Activated CD8-positive, alpha-beta T cell treated with anti-CD3 and anti-CD28 coated beads, Interleukin-2, amount 10 ng/mL, durations not matched to agents 7 days and 5 days (primary cell): ENCODE measurements around the gene STX11. TPM values are rescaled to one million over a fixed set of nuclear protein-coding genes. Genes with fewer than 3 reads are reported as not detected.
A peak's percentile ranks its signal among the peaks of the same experiment; 100 is the strongest.

ENCODE experiments used
- ATAC-seq: fragments of 150-1000 bp; cut with Tn5 transposase; one replicate; pipeline ENCODE4 v1.10.0; 2021; ENCODE audit warnings: moderate library complexity
- CTCF ChIA-PET: fragments of 350-600 bp; sonication (Branson Sonifier 250); formaldehyde crosslinking; loops from one replicate; lab custom pipeline; 2021; ENCODE audit warnings: antibody characterized with exemption; lab: Charles Lee
- POLR2A ChIA-PET: fragments of 350-600 bp; sonication (Branson Sonifier 250); formaldehyde crosslinking; loops from one replicate; lab custom pipeline; 2021; ENCODE audit warnings: antibody characterized with exemption; lab: Charles Lee
- DNase-seq: peaks from one replicate; pipeline ENCODE4 v3.0.0-alpha.2; 2020
- H3K27ac Mint-ChIP-seq: one replicate; pipeline ENCODE4 v1.8.0; 2021; ENCODE audit warnings: mild to moderate bottlenecking, mixed read lengths
- H3K27me3 Mint-ChIP-seq: one replicate; pipeline ENCODE4 v1.8.0; 2021; ENCODE audit warnings: low read depth, mixed read lengths
- H3K36me3 Mint-ChIP-seq: one replicate; pipeline ENCODE4 v1.8.0; 2021; ENCODE audit warnings: low read depth, mixed read lengths
- H3K4me1 Mint-ChIP-seq: one replicate; pipeline ENCODE4 v1.8.0; 2021; ENCODE audit warnings: low read depth, mixed read lengths
- H3K4me3 Mint-ChIP-seq: one replicate; pipeline ENCODE4 v1.8.0; 2021; ENCODE audit warnings: mild to moderate bottlenecking, mixed read lengths
- H3K9me3 Mint-ChIP-seq: one replicate; pipeline ENCODE4 v1.8.0; 2022; ENCODE audit warnings: mixed read lengths; ENCODE audit not compliant: insufficient read depth
- total RNA-seq, 2 experiments: library from RNA; stranded (reverse); gene quantifications; one replicate each; pipeline ENCODE4 v1.2.3, GENCODE V29; 2021

STX11 gene
- total RNA-seq, result 10 to 100 TPM; 13.9 to 14.1 TPM

DNA sequence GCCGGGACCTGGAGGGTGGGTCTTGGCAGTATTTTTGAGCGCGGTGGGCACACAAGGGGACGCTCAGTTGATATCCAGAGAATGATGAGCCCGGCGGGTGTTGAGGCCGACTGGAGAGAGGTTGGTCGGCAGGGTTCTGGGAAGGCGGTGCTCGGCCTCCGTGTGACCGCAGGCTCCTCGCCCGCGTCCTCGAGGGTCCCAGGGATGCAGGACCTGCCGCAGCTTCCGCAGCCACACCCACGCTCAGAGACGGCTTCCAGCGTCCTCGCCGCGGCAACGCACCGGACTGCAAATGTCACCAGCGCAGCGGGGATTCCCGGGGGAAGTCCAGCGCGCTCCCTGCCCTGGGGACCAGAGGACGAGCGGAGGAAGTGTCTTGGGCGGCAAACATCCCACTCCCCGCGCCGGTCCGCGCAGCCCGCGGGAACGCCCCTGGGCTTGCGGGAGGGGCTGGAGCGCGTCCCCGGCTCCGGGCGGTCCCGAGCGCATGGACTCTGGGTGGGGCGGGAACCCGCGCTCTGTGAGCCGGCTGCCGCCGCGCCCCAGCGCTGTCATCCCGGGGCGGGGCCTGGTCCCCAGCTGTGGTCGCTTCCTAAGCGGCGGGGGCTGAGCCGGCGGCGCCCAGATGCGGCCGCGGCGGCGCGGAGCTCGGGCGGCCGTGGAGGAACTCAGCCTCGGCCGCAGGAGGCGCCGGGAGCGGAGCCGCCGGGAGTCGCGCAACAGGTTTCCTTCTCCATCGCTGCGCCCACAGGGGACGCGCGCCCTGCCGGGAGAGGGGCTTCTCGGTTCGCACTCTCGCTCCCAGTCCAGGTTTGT lies at the start of gene STX11:
STX11 (plus strand) TSS at position 624 of the 816 bp plus-strand sequence. CDS start 36,111 bp downstream, outside the sequence.
- Mint-ChIP-seq H3K4me3 (peak within 1 kb of the TSS; percentile 92), H3K4me1 (peaks cover 38% of the 10 kb centered on the region), H3K36me3 (peaks cover 20% of the 10 kb centered on the region), H3K27ac (peak within 1 kb of the TSS; percentile 95), H3K9me3 (no peaks in the 10 kb centered on the region), H3K27me3 (peaks cover 3% of the 10 kb centered on the region)
- ChIA-PET POLR2A (interaction anchor here (0.7 to 1.9 kb wide), 5 partner anchors 45 to 311 kb away, joined by 3 to 8 read pairs (median 3); partner anchors contain the start of gene SF3B5), CTCF (interaction anchor here (1.5 to 2.4 kb wide), 3 partner anchors 14 to 67 kb away, joined by 5 to 7 read pairs (median 5); no protein-coding TSS in a partner anchor)
- ATAC-seq (peak; percentile 86), DNase-seq (peak; percentile 81)

DNA sequence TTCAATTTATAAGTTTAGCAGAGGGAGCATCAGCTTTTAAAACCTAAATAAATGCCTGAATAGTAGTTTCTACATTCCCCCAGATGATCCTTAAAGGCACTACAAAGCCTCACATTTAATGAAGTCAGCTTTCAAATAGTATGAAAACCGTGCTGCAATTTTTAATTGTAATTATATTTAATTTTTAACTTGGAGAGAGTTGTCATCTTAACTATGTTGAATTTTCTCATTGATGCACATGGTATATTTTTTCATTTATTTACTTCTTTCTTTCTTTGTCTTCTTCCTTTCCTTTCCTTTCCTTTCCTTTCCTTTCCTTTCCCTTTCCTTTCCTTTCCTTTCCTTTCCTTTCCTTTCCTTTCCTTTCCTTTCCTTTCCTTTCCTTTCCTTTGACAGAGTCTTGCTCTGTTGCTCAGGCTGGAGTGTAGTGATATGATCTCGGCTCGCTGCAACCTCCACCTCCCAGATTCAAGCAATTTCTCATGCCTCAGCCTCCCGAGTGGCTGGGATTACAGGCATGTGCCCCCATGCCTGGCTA lies 47.2 kb upstream of the STX11 start:
- ATAC-seq (no peak), DNase-seq (no peak)
- POLR2A ChIA-PET, result interaction anchor here (0.8 kb wide), 1 partner anchor 39 kb away, joined by 3 read pairs; no protein-coding TSS in a partner anchor
- no peak overlapping the region for H3K27ac Mint-ChIP-seq
- H3K9me3 Mint-ChIP-seq, result no peaks in the 10 kb centered on the region
- peaks cover 2% of the 10 kb centered on the region for H3K27me3 Mint-ChIP-seq
- CTCF ChIA-PET, result interaction anchor here (6.0 kb wide), 1 partner anchor 114 kb away, joined by 36 read pairs; no protein-coding TSS in a partner anchor
- H3K4me1 Mint-ChIP-seq, result peaks cover 4% of the 10 kb centered on the region
- H3K36me3 Mint-ChIP-seq, result no peaks in the 10 kb centered on the region
- no peak overlapping the region for H3K4me3 Mint-ChIP-seq

DNA sequence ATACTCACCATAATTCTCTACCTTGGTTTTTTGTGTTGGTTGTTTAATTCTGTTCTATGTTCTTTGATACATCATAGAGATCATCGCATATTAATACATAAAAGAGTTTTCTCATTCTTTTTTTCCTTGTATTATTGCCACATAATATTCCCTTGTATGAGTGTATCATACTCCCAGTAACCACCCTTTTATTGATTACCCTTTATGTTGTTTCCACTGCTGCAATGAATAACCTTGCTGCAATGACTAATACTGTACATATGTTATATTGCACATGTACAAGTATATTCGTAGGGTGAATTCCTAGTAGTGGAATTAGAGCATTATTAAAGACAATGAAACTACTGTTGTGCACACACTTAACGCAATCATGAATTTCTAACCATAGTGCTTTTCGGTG lies 45.8 kb upstream of the STX11 start:
- ChIA-PET POLR2A (no interaction called here), CTCF (interaction anchor here (0.8 to 3.8 kb wide), 8 partner anchors 17 to 377 kb away, joined by 3 to 36 read pairs (median 4); partner anchors contain the start of gene STX11)
- DNase-seq (no peak), ATAC-seq (no peak)
- no peaks in the 10 kb centered on the region for H3K9me3 Mint-ChIP-seq
- H3K4me3 Mint-ChIP-seq, result no peak overlapping the region
- H3K36me3 Mint-ChIP-seq, result no peaks in the 10 kb centered on the region
- H3K27me3 Mint-ChIP-seq, result peaks cover 2% of the 10 kb centered on the region
- peaks cover 4% of the 10 kb centered on the region for H3K4me1 Mint-ChIP-seq
- no peak overlapping the region for H3K27ac Mint-ChIP-seq

DNA sequence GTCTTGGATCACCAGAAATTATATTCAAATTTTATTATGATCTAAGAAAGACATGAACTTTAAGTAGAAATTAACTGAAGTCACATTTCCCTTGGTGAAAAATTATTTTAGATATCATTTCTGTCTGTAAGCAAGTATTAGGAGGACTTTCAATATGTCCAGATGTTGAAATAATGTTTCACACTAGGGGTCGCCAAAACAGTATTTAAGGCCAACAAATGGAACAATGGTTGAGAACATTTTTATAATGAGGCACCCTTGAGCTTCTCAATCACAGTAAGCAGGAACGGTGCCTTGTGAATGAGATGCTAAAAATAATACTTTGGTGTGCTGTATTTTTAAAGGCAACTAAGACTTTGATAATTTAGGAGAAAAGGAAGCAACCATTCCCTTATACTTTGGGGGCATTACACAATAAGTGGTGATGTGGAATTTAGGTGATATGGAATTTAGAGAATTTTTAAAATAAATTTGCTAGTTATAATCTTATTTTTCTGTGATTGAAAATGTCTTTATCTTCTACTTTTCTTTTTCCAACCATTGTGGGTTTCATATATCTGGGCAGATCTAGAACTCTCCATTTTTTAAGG lies 45.3 kb upstream of the STX11 start:
- Mint-ChIP-seq H3K9me3 (no peaks in the 10 kb centered on the region), H3K36me3 (no peaks in the 10 kb centered on the region), H3K27ac (no peak overlapping the region), H3K4me3 (no peak overlapping the region), H3K27me3 (peaks cover 2% of the 10 kb centered on the region), H3K4me1 (peaks cover 4% of the 10 kb centered on the region)
- POLR2A ChIA-PET, result interaction anchor here (0.6 kb wide), 1 partner anchor 46 kb away, joined by 3 read pairs; the partner anchor contains the start of gene STX11
- peak; percentile 65 for DNase-seq
- ATAC-seq, result peak; percentile 84
- CTCF ChIA-PET, result interaction anchor here (0.6 to 3.8 kb wide), 13 partner anchors 10 to 376 kb away, joined by 3 to 36 read pairs (median 3); partner anchors contain the start of gene STX11

DNA sequence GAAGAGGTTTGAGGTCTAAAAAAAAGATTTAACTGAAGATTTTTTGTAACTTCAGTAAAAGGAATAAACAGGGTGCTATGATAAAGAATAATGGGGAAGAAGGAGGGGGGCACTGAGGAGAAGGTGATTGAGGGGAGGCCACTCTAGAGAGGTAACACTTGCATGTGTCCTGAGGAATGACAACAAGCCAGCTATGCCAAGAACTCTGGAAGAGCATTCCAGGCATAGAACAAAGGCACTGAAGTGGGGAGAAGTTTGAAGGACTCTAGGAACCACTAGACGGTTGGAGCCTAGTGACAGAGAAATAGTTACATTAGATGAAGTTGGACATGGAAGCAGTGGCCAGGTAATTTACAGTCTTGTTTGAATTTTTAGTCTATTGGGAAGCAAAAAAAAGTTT lies 44.1 kb upstream of the STX11 start:
- Mint-ChIP-seq H3K4me1 (peaks cover 4% of the 10 kb centered on the region), H3K27ac (no peak overlapping the region), H3K4me3 (no peak overlapping the region), H3K9me3 (no peaks in the 10 kb centered on the region), H3K36me3 (no peaks in the 10 kb centered on the region), H3K27me3 (peaks cover 2% of the 10 kb centered on the region)
- no peak for DNase-seq
- ATAC-seq, result no peak
- ChIA-PET POLR2A (no interaction called here), CTCF (interaction anchor here (1.5 to 3.8 kb wide), 2 partner anchors 17 to 113 kb away, joined by 3 to 36 read pairs; no protein-coding TSS in a partner anchor)

DNA sequence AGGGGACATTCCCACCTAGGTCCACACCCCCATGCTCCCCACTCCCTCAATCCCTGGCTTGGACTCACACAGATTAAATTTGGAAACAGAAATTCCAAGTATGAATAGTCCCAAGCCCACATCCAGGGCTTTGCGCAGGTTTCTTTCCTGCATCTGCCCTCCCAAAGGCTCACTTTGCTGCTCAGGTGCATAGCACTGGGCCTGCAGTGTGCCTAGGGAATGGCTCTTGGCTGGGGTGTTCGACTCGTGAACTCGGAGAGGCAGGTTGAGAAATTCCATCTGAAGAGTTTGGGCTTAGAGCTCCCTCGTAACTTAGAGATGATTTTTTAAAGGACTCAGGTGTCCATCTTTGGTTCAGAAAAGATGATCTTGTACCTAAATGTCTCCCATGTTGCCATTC lies 40.1 kb upstream of the STX11 start:
- H3K4me1 Mint-ChIP-seq, result peaks cover 3% of the 10 kb centered on the region
- ATAC-seq (no peak), DNase-seq (no peak)
- ChIA-PET CTCF (interaction anchor here (1.3 kb wide), 1 partner anchor 109 kb away, joined by 3 read pairs; no protein-coding TSS in a partner anchor), POLR2A (no interaction called here)
- no peak overlapping the region for H3K4me3 Mint-ChIP-seq
- no peaks in the 10 kb centered on the region for H3K36me3 Mint-ChIP-seq
- no peak overlapping the region for H3K27ac Mint-ChIP-seq
- no peaks in the 10 kb centered on the region for H3K9me3 Mint-ChIP-seq
- H3K27me3 Mint-ChIP-seq, result peaks cover 2% of the 10 kb centered on the region

DNA sequence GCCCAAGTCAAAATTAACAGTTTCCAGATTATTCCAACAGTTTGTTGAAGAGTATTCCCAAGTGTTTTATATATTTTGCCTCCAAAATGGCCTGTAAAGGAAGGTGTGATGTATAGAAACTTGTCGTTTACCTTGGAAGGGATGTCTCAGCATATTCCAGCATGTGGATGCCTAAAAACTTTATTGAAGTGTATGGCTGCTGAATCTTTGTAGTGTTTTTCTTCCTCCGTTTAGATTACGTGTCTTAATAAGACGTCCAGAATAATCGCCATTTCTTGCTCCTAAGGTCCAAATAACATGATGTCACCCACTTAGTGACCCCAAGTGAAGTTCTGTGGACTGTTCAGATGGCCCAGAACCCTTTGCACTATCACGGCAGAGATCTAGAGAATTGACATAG lies 37.0 kb upstream of the STX11 start:
- CTCF ChIA-PET, result no interaction called here
- Mint-ChIP-seq H3K9me3 (no peaks in the 10 kb centered on the region), H3K27ac (no peak overlapping the region), H3K27me3 (peaks cover 4% of the 10 kb centered on the region), H3K4me1 (no peaks in the 10 kb centered on the region), H3K4me3 (no peak overlapping the region), H3K36me3 (no peaks in the 10 kb centered on the region)
- POLR2A ChIA-PET, result no interaction called here
- DNase-seq (no peak), ATAC-seq (no peak)

DNA sequence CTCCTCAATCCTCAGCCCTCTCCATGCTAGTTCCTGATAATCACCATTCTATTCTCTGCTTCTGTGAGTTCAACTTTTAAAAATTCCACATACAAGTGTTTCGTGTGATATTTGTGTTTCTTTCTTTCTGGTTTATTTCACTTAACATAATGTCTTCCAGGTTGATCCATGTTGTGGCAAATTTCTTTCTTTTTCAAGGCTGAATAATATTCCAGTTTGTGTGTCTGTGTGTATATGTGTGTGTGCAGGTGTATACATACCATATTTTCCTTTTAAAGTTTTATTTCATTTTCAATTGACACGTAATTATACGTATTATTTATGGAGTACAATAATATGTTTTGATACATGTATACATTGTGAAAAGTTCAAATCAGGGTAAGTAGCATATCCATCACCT lies 35.1 kb upstream of the STX11 start:
- Mint-ChIP-seq H3K9me3 (no peaks in the 10 kb centered on the region), H3K27ac (no peak overlapping the region), H3K36me3 (no peaks in the 10 kb centered on the region), H3K4me1 (no peaks in the 10 kb centered on the region), H3K4me3 (no peak overlapping the region), H3K27me3 (peaks cover 4% of the 10 kb centered on the region)
- ChIA-PET CTCF (interaction anchor here (0.5 to 1.0 kb wide), 3 partner anchors 10 to 1571 kb away, joined by 3 read pairs; no protein-coding TSS in a partner anchor), POLR2A (no interaction called here)
- ATAC-seq (no peak), DNase-seq (no peak)

DNA sequence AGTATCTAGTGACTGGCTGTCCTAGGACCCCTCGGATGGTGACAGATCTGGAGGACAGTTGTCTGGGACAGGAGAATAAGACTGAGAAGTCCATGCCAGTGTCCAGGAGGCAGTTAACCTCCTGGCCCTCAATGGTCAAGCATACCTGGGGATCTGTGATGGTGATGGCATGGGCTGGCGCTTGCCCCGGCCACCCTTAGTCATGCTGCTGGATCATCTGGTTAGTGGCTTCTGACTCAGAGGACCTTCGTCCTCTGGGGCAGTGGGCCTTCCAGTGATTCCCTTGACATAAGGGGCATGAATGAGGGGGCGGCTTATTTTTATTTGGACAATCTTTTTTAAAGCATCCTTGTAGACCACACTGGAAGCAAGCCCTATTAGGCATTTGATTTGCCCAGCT lies 30.9 kb upstream of the STX11 start:
- peaks cover 2% of the 10 kb centered on the region for H3K27me3 Mint-ChIP-seq
- no peak for ATAC-seq
- CTCF ChIA-PET, result no interaction called here
- H3K4me3 Mint-ChIP-seq, result no peak overlapping the region
- no peaks in the 10 kb centered on the region for H3K4me1 Mint-ChIP-seq
- POLR2A ChIA-PET, result no interaction called here
- no peak overlapping the region for H3K27ac Mint-ChIP-seq
- DNase-seq, result no peak
- H3K9me3 Mint-ChIP-seq, result no peaks in the 10 kb centered on the region
- H3K36me3 Mint-ChIP-seq, result no peaks in the 10 kb centered on the region

DNA sequence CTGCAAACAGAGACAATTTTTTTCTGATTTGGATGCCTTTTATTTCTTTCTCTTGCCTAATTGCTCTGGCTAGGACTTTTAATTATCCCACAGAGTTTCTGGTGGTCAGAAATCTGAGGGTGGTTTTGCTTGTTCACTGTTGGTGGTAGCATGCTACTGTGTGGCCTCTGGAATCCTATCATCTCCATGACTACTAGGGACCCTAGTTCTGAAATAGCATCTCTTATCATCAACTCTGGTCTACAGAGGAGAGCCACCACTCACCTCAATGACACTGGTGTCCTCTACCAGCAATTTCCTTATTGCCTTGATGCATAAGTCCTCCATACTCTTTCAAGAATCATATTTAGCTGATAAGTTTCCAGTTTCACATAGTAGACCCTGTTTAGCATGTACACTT lies 27.5 kb upstream of the STX11 start:
- no peak overlapping the region for H3K4me3 Mint-ChIP-seq
- no peaks in the 10 kb centered on the region for H3K9me3 Mint-ChIP-seq
- no peak for DNase-seq
- no peaks in the 10 kb centered on the region for H3K4me1 Mint-ChIP-seq
- no peak for ATAC-seq
- ChIA-PET CTCF (interaction anchor here (1.1 kb wide), 2 partner anchors 16 to 96 kb away, joined by 3 to 7 read pairs; no protein-coding TSS in a partner anchor), POLR2A (no interaction called here)
- H3K27me3 Mint-ChIP-seq, result no peaks in the 10 kb centered on the region
- no peaks in the 10 kb centered on the region for H3K36me3 Mint-ChIP-seq
- no peak overlapping the region for H3K27ac Mint-ChIP-seq

DNA sequence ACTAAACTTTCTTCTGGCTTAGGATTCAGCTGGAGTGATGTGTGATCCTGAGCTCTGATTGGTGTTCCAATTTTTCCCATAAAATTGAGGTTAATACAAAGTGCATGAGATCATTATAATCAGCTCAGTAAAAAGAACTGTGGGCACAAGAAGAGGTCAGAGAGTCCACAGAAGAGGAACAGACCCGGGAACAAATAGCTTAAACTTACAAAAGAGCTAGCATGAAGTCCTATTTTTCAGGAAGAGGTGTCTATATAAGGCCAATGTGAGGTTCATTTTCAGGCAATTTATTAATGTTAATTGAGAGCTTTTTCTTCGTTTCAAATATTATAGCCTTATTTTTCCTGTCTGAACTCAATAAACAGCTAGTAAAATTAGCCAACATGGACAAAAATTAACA lies 26.9 kb upstream of the STX11 start:
- no peaks in the 10 kb centered on the region for H3K4me1 Mint-ChIP-seq
- ATAC-seq, result no peak
- H3K36me3 Mint-ChIP-seq, result no peaks in the 10 kb centered on the region
- POLR2A ChIA-PET, result no interaction called here
- no peak overlapping the region for H3K4me3 Mint-ChIP-seq
- CTCF ChIA-PET, result interaction anchor here (1.1 kb wide), 2 partner anchors 17 to 96 kb away, joined by 3 to 7 read pairs; no protein-coding TSS in a partner anchor
- no peaks in the 10 kb centered on the region for H3K27me3 Mint-ChIP-seq
- H3K9me3 Mint-ChIP-seq, result no peaks in the 10 kb centered on the region
- DNase-seq, result no peak
- no peak overlapping the region for H3K27ac Mint-ChIP-seq
